AG08396 (cell line): Measurements from ENCODE around the gene TMEM151B.

Source experiments
- DNase-seq: peaks from one replicate; pipeline ENCODE4 v3.0.0; 2012; ENCODE audit warnings: low spot score, mixed read lengths

TMEM151B gene

GRCh38 chr6:44250718-44251123 is 19.5 kb upstream of the TMEM151B start:
- no peak for DNase-seq

DNA sequence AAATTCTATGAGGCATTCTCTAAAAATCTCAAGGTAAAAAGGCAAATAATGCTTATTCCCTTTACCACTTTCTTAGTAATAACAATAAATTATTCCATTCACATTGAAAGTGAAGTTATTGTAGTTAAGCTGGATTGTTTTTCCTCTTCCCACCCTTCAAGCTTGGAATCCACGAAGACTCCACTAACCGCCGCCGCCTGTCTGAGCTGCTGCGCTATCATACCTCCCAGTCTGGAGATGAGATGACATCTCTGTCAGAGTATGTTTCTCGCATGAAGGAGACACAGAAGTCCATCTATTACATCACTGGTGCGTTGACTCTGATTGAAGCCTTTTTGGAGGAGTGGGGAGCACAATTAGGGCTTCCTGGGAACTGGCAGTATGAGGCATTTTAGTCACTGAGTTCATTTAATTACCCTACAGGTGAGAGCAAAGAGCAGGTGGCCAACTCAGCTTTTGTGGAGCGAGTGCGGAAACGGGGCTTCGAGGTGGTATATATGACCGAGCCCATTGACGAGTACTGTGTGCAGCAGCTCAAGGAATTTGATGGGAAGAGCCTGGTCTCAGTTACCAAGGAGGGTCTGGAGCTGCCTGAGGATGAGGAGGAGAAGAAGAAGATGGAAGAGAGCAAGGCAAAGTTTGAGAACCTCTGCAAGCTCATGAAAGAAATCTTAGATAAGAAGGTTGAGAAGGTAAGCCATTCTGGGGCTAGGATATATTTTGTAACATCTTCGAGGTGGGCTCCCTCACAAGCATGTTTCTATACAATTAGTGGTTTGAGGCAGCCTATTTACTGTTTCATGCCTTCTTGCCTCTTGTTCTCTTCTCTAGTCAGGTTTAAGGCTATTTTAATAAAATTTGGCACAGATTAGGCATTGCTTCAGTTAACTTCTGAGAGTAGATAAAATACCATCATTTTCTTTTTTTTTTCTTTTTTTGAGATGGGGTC is 18.4 kb upstream of the TMEM151B start:
- DNase-seq = no peak

DNA sequence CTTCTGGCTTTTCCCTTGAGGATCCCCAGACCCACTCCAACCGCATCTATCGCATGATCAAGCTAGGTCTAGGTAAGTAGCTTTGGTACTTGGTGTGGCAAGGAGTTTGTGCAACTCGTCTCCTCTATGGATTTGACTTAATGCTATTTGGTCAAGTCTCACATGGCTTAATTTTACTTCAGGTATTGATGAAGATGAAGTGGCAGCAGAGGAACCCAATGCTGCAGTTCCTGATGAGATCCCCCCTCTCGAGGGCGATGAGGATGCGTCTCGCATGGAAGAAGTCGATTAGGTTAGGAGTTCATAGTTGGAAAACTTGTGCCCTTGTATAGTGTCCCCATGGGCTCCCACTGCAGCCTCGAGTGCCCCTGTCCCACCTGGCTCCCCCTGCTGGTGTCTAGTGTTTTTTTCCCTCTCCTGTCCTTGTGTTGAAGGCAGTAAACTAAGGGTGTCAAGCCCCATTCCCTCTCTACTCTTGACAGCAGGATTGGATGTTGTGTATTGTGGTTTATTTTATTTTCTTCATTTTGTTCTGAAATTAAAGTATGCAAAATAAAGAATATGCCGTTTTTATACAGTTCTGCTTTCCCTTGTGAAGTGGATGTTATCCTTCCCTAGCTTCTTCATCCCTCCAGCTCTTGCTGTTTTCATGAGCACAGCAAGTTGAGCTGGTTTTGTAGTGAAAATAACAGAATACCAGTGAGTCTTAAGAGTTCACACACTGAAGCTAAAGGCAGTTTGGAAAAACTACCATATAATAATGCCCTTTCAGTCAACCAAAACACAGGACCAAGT is 16.7 kb upstream of the TMEM151B start:
- no peak for DNase-seq

DNA sequence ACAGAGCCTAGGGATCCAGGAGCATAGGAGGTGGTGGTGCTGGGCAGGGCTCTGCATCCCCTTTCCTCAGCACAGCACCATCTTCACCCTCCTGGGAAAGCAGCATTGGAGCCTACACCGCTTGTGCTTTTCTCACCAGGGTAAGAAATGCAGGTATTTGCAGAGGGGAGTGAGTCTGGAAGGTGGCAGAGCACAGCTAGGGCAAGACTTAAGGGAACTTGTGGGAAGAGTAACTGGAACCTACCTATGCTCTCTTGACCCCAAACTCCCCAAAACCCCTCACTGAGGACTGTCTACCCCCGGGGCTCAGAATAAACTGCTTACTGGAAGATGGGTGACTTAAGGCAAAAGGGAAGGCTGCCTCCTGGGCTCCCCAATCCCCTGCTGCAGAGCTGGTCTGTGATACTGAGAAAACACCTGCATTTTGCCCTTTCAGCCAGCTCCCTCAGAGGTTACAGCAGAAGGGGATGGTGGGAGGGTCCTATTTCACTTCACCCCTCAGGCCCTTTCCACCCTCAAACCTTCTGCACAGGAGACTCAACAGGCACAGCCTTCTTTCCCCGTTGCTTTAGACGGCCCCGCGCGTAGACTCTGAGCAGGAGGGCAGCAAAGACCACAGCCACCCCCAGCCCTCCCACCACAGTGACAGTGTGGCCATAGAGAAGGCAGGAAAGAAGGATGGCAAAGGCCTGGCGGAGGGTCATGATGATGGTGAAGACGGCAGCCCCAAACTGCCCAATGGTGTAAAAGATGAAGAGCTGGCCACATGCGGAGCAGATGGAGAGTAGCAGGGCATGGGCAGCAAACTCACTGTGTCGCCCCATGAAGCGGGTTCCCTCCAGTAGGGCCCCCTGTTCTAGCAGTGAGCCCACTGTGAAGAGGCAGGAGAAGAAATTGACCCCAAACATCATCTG is 15.8 kb upstream of the TMEM151B start:
- no peak for DNase-seq

GRCh38 chr6:44255105-44255808 is 15.0 kb upstream of the TMEM151B start:
- no peak for DNase-seq

GRCh38 chr6:44255871-44256774 is 14.1 kb upstream of the TMEM151B start:
- no peak for DNase-seq

DNA sequence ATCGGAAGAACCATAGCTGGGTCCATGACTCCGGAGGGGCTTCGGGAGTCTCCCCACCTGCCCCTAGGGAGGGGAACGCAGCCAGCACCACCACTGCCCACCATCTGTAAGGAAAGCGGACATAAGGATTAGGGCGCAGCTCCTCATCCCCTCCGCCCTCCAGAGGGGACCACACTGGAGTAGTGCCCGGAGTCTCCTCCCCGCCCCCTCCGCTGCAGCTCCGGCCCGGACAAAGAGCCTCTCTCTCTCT is 13.6 kb upstream of the TMEM151B start:
- no peak for DNase-seq

GRCh38 chr6:44257025-44257752 is 13.1 kb upstream of the TMEM151B start, which contains the start of gene SLC35B2:
Gene SLC35B2 (minus strand): TSS chr6:44257528. CDS start chr6:44257410, 118 bp downstream.
- DNase-seq = peak; percentile 92

DNA sequence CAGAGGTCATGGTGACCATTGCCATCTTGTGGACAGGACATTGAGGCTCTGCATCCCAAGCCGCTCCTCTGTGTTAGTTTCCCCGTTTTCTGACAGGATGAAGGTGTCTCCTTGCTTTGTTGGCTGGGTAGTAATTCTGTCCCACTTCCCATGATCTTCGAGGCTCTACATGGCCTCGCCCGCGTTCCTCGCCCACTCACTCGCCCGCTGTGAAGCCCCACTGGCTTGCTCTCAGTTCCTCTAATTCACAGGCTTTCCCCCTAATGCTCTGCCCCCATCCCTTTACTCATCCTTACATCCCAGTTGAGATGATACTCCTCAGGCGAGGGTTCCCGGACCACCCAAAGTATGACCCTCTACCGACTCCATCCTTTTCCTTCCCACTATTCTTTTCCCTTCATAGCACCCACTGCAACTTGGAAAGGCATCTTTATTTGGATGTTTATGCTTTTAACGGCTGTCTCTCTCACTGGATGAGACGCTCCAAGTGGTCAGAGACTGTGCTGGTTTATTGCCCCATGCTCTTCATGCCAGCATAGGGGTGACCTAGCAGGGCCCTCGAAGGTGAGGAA is 12.4 kb upstream of the TMEM151B start:
- DNase-seq = no peak

- no peak for DNase-seq
These were observed 11.9 kb upstream of the TMEM151B start for GRCh38 chr6:44258325-44258863.

- no peak for DNase-seq
These were observed 11.3 kb upstream of the TMEM151B start for GRCh38 chr6:44258921-44259320.

GRCh38 chr6:44260011-44260410 is 10.2 kb upstream of the TMEM151B start:
- DNase-seq = no peak

- no peak for DNase-seq
These were observed 9.6 kb upstream of the TMEM151B start for GRCh38 chr6:44260451-44261297.

- DNase-seq = no peak
These were observed 8.7 kb upstream of the TMEM151B start for GRCh38 chr6:44261581-44261980.

DNA sequence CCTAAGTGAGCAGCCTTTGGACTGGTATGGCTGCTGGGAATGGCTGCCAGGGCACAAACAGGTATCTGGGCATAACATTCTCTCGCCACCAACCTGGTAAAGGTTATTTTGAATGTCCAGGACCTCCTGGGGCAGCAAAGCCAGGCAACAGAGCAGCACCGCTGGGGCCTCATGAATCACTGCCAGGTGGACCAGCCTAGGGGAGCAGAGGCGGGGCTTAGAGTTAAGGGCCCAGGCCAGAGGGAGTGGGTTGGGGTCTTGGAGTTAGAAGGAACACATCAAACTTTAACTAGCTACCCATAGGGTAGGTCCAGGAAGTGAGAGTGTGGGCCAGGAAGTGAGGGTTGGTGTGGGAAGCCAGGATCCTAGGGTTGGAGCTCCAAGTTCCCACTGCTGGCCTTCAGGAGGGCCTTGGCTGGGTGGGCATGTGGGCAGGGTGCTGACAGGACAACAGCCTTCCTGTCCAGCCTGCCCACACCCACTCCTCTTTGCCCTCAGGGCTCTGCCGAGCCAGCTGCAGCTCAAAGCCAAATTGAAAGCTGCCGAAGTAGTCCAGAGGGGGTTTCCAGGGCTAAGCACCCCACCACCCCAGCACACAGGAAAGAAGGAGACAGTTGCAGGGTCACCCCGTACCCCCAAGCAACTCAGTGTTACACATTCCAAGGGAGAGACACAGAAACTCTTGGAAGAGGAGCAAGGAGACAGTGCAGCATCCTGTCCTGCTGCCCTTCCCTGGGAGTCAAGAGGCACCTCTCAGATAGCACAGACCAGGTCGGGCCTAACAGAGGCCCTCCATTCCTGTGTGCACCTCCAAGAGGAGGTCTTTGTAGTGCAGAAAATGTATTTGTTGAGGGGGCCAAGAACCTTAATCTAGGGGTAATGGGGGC is 7.5 kb upstream of the TMEM151B start:
- DNase-seq = no peak

DNA sequence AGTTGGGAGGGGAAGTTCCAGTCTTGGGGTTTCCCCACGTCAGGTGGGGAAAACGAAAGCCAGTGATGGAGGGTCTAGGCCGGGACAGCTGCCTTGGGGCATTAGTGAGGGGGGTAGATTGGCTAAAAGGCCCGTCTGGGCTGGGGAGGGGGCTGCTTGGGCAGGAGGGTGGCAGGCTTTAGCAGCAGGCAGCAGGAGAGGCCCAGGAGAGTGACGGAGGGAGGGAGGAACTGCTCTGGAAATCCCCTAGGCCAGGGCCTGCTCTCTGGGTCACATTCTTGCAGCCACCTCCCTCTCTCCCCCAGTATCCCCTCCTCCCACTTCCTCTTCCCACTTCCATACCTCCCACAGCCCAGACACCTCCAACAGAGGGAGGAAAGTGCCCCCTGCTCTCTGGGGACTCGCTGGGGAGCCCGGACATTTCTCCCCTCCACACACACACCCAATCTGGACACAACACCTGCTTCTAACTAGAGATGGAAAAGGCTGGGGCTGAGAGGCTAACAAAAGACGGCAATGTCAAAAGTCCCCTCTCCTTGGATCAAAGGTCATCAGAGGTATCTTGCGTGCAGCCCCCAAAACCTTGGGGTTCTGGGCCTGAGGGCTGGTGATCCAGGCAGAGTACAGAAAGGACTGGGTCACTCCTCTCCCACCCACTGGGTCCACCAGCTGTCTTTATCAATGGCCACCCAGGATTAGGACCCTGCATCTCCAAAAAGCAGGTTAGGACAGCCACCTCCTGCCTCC is 6.7 kb upstream of the TMEM151B start:
- no peak for DNase-seq
